Activated naive CD4-positive, alpha-beta T cell treated with anti-CD3 and anti-CD28 coated beads, Interleukin-2, amount 10 ng/mL, durations not matched to agents 7 days and 5 days (primary cell): Measurements from ENCODE around the gene OR7G1.

ENCODE experiments used
- CTCF ChIA-PET: fragments of 350-600 bp; sonication (Branson Sonifier 250); formaldehyde crosslinking; loops from one replicate; lab custom pipeline; 2021; ENCODE audit warnings: antibody characterized with exemption; lab: Charles Lee
- DNase-seq: peaks from one replicate; pipeline ENCODE4 v3.0.0-alpha.2; 2020
- H3K27ac Mint-ChIP-seq: one replicate; pipeline ENCODE4 v1.8.0; 2021; ENCODE audit warnings: mild to moderate bottlenecking, moderate library complexity, mixed read lengths
- H3K27me3 Mint-ChIP-seq: one replicate; pipeline ENCODE4 v1.8.0; 2021; ENCODE audit warnings: mild to moderate bottlenecking, mixed read lengths
- H3K36me3 Mint-ChIP-seq: one replicate; pipeline ENCODE4 v1.8.0; 2021; ENCODE audit warnings: mixed read lengths
- H3K4me1 Mint-ChIP-seq: one replicate; pipeline ENCODE4 v1.8.0; 2021; ENCODE audit warnings: mixed read lengths
- H3K4me3 Mint-ChIP-seq: one replicate; pipeline ENCODE4 v1.8.0; 2021; ENCODE audit warnings: mild to moderate bottlenecking, moderate library complexity, mixed read lengths
- H3K9me3 Mint-ChIP-seq: one replicate; pipeline ENCODE4 v1.8.0; 2021; ENCODE audit warnings: mixed read lengths

OR7G1 gene, protein sequence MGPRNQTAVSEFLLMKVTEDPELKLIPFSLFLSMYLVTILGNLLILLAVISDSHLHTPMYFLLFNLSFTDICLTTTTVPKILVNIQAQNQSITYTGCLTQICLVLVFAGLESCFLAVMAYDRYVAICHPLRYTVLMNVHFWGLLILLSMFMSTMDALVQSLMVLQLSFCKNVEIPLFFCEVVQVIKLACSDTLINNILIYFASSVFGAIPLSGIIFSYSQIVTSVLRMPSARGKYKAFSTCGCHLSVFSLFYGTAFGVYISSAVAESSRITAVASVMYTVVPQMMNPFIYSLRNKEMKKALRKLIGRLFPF

DNA sequence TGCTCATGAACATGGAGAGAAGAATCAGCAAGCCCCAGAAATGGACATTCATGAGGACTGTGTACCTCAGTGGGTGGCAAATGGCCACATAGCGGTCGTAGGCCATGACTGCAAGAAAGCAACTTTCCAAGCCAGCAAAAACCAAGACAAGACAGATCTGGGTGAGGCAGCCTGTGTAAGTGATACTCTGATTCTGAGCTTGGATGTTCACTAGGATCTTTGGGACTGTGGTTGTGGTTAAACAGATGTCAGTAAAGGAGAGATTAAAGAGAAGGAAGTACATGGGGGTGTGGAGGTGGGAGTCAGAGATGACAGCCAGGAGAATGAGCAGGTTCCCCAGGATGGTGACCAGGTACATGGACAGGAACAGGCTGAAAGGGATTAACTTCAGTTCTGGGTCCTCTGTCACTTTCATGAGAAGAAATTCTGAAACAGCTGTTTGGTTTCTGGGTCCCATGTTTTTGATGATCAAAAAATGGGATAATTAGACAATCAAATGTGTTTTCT is at the start of gene OR7G1:
OR7G1 (minus strand) TSS at position 457 of the 507 bp plus-strand sequence; CDS start at position 457, 0 bp downstream.
- CTCF ChIA-PET, result no interaction called here
- Mint-ChIP-seq H3K9me3 (no peaks in the 10 kb centered on the region), H3K4me1 (no peaks in the 10 kb centered on the region), H3K27me3 (no peaks in the 10 kb centered on the region), H3K36me3 (no peaks in the 10 kb centered on the region), H3K27ac (no peak within 1 kb of the TSS), H3K4me3 (no peak within 1 kb of the TSS)
- DNase-seq, result no peak

DNA sequence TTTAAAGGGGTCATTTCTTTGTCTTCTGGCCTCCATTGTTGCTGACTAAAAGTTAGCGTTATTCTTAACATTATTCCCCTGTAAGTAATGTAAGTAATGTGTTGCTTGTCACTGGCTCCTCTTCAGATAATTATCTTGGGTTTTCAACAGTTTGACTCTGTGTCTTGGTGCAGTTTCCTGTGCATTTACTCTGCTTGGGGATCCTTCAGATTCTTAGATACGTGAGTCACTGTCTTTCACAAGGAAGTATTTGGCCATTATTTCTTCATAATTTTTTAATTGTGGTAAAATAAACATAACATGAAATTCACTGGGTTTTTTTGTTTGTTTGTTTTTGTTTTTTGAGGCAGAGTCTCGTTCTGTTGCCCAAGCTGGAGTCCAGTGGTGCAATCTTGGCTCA is 49.7 kb upstream of the OR7G1 start:
- Mint-ChIP-seq H3K9me3 (peaks cover 61% of the 10 kb centered on the region), H3K36me3 (peaks cover 76% of the 10 kb centered on the region), H3K4me3 (no peak overlapping the region), H3K27me3 (no peaks in the 10 kb centered on the region), H3K4me1 (no peaks in the 10 kb centered on the region), H3K27ac (no peak overlapping the region)
- CTCF ChIA-PET, result no interaction called here
- DNase-seq, result no peak

DNA sequence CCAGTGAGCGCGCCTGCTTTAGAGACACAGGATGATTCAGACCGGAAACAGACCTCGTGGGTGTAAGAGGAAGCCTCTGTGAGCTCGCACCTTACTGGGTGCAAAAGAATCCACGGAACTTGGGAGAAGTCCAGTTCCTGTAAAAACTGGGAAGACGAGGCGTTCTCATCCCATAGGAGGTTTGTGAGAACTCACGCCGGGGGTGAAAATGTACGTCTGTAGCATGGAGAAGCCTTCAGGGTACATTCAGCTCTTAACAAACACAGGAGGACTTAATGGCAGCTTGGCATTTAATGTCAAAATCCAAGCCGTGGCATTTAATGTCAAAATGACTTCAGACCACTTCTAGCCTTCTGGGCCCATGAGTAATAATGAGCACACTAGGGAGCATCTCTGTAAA is 45.9 kb upstream of the OR7G1 start:
- CTCF ChIA-PET, result no interaction called here

DNA sequence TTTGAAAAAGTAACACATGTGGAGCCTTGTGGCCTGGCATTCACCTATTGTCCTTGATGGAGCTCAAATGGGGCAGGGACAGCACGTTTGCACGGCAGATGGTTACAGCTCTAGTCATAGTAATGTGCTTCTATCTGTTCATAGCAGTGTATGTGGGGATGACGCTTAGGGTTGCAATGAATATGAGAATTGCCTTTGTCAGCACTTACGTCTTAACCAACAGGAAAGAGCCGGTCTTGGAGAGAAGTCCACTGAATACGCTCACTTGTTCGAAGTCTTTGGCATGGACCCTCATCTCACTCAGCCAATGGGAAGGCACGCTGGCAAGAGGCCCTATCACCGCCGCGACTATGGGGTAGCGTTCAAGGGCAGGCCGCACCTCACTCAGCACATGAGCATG is 44.3 kb upstream of the OR7G1 start:
- H3K27ac Mint-ChIP-seq, result no peak overlapping the region
- peaks cover 94% of the 10 kb centered on the region for H3K36me3 Mint-ChIP-seq
- CTCF ChIA-PET, result no interaction called here

More for the DNA sequence above, 45.9 kb upstream of the OR7G1 start:
- no peak for DNase-seq
- Mint-ChIP-seq H3K27ac (no peak overlapping the region), H3K9me3 (peaks cover 68% of the 10 kb centered on the region), H3K36me3 (peaks cover 94% of the 10 kb centered on the region), H3K4me1 (no peaks in the 10 kb centered on the region), H3K27me3 (no peaks in the 10 kb centered on the region), H3K4me3 (no peak overlapping the region)

DNA sequence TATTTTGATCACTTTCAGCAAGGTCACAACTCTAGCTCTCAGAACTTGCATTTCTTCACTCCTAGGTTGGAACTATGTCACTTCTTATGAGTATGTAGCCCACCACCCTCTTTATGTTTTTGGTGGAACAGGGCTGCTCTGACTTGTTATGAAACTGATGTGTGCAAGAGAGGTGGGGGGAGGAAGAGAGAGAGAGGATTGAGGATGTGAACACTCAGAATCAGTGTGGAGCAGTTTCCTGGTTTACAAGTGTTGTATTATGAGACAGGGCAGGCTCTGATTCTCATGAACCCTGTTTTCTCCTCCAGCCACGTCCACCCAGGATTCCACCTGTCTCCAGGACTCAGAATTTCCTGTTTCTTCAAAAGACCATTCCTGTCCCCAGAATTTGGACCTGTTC is 40.7 kb upstream of the OR7G1 start:
- H3K4me3 Mint-ChIP-seq, result no peak overlapping the region
- peaks cover 79% of the 10 kb centered on the region for H3K9me3 Mint-ChIP-seq
- no peaks in the 10 kb centered on the region for H3K27me3 Mint-ChIP-seq
- no peak for DNase-seq
- CTCF ChIA-PET, result no interaction called here
- H3K36me3 Mint-ChIP-seq, result peaks cover 97% of the 10 kb centered on the region
- H3K27ac Mint-ChIP-seq, result no peak overlapping the region
- peaks cover under 1% of the 10 kb centered on the region for H3K4me1 Mint-ChIP-seq

More for the DNA sequence above, 44.3 kb upstream of the OR7G1 start:
- no peaks in the 10 kb centered on the region for H3K27me3 Mint-ChIP-seq
- DNase-seq, result no peak
- no peak overlapping the region for H3K4me3 Mint-ChIP-seq
- H3K4me1 Mint-ChIP-seq, result no peaks in the 10 kb centered on the region
- H3K9me3 Mint-ChIP-seq, result peaks cover 75% of the 10 kb centered on the region

DNA sequence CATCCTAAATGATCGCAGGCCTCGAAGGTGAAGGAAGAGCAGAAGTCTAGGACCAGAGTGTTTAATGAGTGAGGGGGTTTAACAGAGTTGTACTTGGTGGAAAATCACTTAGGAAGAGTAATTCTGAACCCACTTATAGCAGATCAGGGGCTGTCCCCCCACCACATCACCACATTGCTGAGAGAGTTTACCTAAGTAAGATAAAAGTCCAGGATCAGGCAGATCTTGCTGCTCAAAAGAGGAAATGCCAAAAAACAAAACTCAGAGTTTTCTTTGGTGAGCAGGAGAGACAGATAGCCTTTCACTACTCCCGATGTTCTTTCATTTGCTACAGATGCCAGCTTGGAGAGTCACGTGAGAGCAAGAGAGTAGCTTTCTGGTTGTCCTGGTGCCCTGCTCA is 40.0 kb upstream of the OR7G1 start:
- CTCF ChIA-PET, result no interaction called here
- peaks cover 97% of the 10 kb centered on the region for H3K36me3 Mint-ChIP-seq
- H3K27me3 Mint-ChIP-seq, result no peaks in the 10 kb centered on the region
- no peak overlapping the region for H3K27ac Mint-ChIP-seq
- no peak overlapping the region for H3K4me3 Mint-ChIP-seq
- DNase-seq, result no peak
- H3K9me3 Mint-ChIP-seq, result peaks cover 79% of the 10 kb centered on the region
- H3K4me1 Mint-ChIP-seq, result peaks cover 2% of the 10 kb centered on the region

DNA sequence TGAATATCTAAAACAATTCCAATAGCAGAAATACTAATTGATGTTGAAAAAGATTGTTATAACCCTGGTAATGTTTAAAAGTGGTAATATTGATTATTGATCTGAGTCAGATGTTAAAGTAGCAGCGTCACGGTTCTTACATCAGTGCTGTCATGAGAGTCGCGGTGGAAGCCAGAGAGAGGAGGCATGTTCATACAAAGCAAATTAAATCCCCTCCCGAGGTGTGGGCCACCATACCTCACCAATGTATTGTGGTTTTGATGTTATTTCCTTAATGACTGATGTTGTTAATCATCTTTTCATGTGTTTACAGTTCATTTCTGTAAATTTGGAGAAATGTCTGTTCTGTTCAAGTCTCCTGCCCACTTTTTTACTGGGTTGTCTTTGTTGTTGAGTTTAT is 35.8 kb upstream of the OR7G1 start:
- Mint-ChIP-seq H3K27me3 (no peaks in the 10 kb centered on the region), H3K9me3 (peaks cover 87% of the 10 kb centered on the region), H3K4me1 (peaks cover 2% of the 10 kb centered on the region), H3K4me3 (no peak overlapping the region), H3K36me3 (peaks cover 96% of the 10 kb centered on the region), H3K27ac (no peak overlapping the region)
- no peak for DNase-seq
- CTCF ChIA-PET, result no interaction called here

DNA sequence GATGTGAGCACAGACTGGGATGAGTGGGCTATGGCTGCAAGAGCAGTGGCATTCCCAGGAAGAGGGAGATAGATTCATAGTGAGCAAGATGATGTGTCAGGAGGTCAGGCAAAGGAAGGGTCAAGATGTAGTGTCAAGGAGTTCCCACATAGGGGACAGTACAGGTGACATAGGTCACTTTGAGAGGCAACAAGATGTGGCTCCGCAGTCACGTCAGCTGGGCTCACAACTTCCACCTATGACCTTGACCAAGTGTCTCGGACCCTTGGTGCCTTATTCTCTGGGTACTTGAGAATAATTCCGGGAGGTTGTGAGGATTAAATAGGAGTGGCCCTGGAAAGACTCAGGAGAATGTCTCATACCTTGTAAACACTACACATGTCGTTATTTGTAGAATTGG is 35.1 kb upstream of the OR7G1 start:
- CTCF ChIA-PET, result no interaction called here
- Mint-ChIP-seq H3K4me3 (no peak overlapping the region), H3K9me3 (peaks cover 84% of the 10 kb centered on the region), H3K4me1 (peaks cover 2% of the 10 kb centered on the region), H3K27ac (no peak overlapping the region), H3K36me3 (peaks cover 93% of the 10 kb centered on the region), H3K27me3 (no peaks in the 10 kb centered on the region)
- no peak for DNase-seq

DNA sequence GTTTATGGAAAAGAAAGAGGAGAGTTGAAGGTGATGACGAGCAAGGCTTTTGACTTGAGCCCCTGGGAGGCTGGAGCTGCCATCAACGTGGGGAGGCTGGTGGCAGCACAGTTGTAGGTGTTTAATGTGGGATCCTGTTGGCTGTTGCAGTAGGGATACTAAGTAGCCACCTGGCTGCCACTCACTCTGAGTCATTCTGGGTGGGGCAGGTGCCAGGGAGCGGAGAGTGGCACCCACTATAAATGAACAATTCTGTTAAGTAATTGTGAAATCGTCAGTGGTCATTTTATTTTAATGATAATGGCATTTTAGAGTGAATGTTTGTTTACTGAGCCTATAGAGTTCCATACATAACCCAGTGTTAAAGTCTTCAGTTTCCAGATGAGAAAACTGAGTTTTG is 34.4 kb upstream of the OR7G1 start:
- peaks cover 84% of the 10 kb centered on the region for H3K9me3 Mint-ChIP-seq
- peaks cover 93% of the 10 kb centered on the region for H3K36me3 Mint-ChIP-seq
- CTCF ChIA-PET, result no interaction called here
- H3K4me3 Mint-ChIP-seq, result no peak overlapping the region
- H3K27me3 Mint-ChIP-seq, result no peaks in the 10 kb centered on the region
- peaks cover 2% of the 10 kb centered on the region for H3K4me1 Mint-ChIP-seq
- H3K27ac Mint-ChIP-seq, result no peak overlapping the region
- no peak for DNase-seq

DNA sequence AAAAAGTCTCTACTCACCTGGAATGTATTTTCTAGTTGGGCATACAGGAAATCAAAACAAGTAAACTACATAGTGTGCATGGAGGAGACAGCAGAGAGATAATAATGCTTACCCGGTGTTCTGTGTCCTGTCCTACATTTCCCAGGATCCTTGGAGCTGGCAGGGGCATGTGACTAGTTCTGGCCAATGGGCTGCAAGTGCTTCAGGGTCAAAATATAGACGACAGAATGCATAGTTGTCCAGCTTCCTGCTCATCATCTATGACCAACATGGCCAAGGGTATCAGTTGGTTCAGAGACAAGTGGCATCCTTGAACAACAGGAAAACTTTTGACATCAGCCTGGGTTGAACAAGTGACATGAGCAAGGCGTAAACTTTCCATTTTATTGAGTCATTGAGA is 33.1 kb upstream of the OR7G1 start:
- peaks cover 81% of the 10 kb centered on the region for H3K9me3 Mint-ChIP-seq
- peak overlapping the region; percentile 60 for H3K27ac Mint-ChIP-seq
- no peak for DNase-seq
- H3K4me1 Mint-ChIP-seq, result peaks cover 2% of the 10 kb centered on the region
- H3K4me3 Mint-ChIP-seq, result no peak overlapping the region
- H3K27me3 Mint-ChIP-seq, result no peaks in the 10 kb centered on the region
- CTCF ChIA-PET, result no interaction called here
- peaks cover 92% of the 10 kb centered on the region for H3K36me3 Mint-ChIP-seq

DNA sequence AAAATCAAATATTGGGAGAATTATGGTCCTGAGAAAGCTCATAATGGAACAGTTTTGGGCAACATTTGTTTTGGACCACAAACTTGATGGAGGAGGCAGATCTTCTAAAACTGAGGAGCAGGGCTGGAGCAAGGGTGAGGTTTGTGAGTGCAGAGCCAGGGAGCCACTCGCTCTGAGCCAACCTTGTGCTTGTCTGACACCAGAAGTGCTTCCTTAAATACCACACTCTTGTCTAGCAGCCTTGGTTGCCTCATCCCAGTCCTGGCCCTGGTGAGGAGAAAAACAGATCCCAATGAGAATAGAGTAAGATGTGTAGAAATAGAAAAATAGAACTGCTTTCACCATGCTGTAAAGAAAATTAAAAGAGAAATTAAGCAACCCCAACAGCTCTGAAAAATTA is 31.3 kb upstream of the OR7G1 start:
- Mint-ChIP-seq H3K36me3 (peaks cover 90% of the 10 kb centered on the region), H3K9me3 (peaks cover 73% of the 10 kb centered on the region), H3K4me1 (peaks cover 12% of the 10 kb centered on the region), H3K4me3 (no peak overlapping the region), H3K27ac (no peak overlapping the region), H3K27me3 (no peaks in the 10 kb centered on the region)
- CTCF ChIA-PET, result no interaction called here
- DNase-seq, result no peak

DNA sequence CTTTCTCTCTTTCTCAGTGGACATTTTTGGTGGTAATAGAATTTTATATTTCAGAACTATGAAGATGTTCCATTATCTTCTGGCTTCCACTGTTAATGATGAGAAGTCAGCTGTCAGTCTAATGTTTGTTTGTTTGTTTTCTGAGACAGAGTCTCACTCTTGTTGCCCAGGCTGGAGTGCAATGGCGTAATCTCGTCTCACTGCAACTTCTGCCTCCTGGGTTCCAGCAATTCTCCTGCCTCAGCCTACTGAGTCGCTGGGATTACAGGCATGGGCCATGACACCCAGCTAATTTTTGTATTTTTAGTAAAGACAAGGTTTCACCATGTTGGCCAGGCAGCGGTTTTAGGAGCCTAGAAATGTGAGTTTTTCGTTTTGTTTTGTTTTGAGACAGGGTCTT is 29.4 kb upstream of the OR7G1 start:
- DNase-seq, result no peak
- CTCF ChIA-PET, result no interaction called here
- H3K27ac Mint-ChIP-seq, result no peak overlapping the region
- H3K27me3 Mint-ChIP-seq, result no peaks in the 10 kb centered on the region
- peaks cover 81% of the 10 kb centered on the region for H3K36me3 Mint-ChIP-seq
- peaks cover 25% of the 10 kb centered on the region for H3K4me1 Mint-ChIP-seq
- H3K9me3 Mint-ChIP-seq, result peaks cover 55% of the 10 kb centered on the region
- H3K4me3 Mint-ChIP-seq, result no peak overlapping the region

DNA sequence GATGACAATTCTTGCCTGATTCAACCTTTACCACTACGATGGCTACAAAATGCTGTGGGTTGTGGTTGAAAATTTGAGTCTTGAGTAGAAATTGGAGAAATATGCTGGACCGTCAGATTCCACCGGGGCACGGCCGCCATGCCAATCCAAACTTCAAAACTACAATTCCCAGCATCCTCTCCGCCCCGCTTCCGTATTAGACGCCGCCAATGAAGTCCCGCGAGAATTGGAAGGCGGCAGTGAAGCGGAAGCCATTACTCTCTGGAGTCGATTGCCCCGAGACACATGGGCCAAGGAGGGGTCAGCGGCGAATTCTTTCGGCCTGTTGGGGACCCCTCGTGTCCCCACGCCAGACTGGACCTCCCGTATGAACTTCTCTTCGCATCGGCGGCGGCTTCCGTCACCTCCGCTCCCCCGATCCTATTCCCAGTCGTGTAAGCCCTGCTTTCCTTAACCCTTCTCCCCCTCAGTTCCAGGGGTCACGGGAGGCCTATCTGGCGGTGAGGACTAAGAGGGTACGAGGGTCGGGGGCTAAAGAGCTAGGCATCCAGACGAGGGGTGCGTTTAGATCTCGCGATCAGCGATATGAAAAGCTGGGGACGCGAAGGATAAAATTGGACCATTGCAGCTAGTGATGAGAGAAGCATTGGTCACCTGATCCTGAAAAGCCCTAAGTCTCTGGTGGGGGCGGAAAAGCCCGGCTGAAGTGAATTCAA is 24.8 kb upstream of the OR7G1 start, which contains the start of gene ZNF317:
ZNF317 (plus strand) TSS at position 239 of the 716 bp plus-strand sequence. CDS start 15,620 bp downstream, outside the sequence.
- DNase-seq, result peak; percentile 96
- H3K4me3 Mint-ChIP-seq, result peak within 1 kb of the TSS; percentile 96
- H3K27ac Mint-ChIP-seq, result peak within 1 kb of the TSS; percentile 92
- CTCF ChIA-PET, result no interaction called here
- peaks cover 33% of the 10 kb centered on the region for H3K4me1 Mint-ChIP-seq
- peaks cover 19% of the 10 kb centered on the region for H3K9me3 Mint-ChIP-seq
- peaks cover 40% of the 10 kb centered on the region for H3K36me3 Mint-ChIP-seq
- no peaks in the 10 kb centered on the region for H3K27me3 Mint-ChIP-seq

DNA sequence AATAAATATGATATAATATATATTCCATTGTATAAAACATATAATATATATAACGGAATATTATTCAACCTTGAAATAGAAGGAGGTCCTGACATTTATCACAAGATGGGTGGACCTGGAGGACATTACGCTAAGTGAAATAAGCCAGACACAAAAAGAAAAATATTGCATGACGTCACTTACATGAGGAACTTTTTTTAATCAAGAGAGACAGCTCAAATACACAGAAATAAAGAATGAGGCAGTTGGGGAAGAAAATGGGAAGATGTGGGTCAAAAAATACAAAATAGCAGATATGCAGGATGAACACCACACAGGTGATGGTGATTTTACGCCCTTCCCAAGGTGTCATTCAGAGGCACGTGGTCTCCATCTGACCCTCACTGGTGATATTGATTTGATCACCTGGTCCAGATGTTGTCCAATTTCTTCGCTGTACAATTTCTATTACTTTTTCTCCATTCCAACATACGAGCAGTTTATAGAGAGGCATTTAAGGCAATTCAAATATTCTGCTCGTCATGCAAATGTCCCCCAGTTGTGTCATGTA is 24.1 kb upstream of the OR7G1 start:
- Mint-ChIP-seq H3K36me3 (peaks cover 34% of the 10 kb centered on the region), H3K27me3 (no peaks in the 10 kb centered on the region), H3K4me1 (peaks cover 33% of the 10 kb centered on the region), H3K27ac (peak overlapping the region; percentile 92), H3K9me3 (peaks cover 13% of the 10 kb centered on the region), H3K4me3 (peak overlapping the region; percentile 96)
- no peak for DNase-seq
- CTCF ChIA-PET, result no interaction called here
